H9 (cell line): ENCODE results near the gene MBNL1. TPM values are rescaled to one million over a fixed set of nuclear protein-coding genes. Genes with fewer than 3 reads are reported as not detected.
A peak's percentile ranks its signal among the peaks of the same experiment; 100 is the strongest.

Experiments used
- DNase-seq: peaks from one replicate; pipeline ENCODE4 v3.0.0-alpha.2; 2017
- H2AFZ ChIP-seq: one replicate; pipeline ENCODE4 v1.6.1; 2013; ENCODE audit warnings: mild to moderate bottlenecking, low read length, control low read depth, moderate library complexity
- H2AK5ac ChIP-seq: 2 replicates; pipeline ENCODE4 v1.6.1; 2013; ENCODE audit warnings: low read length, control low read depth, mixed read lengths; ENCODE audit not compliant: insufficient read length
- H2BK120ac ChIP-seq: one replicate; pipeline ENCODE4 v1.6.1; 2013; ENCODE audit warnings: low read depth, mild to moderate bottlenecking, low read length, control low read depth, inconsistent platforms; ENCODE audit not compliant: poor library complexity, severe bottlenecking
- H2BK12ac ChIP-seq: 2 replicates; pipeline ENCODE4 v1.6.1; 2013; ENCODE audit warnings: low read length, control low read depth, mixed read lengths, low read depth; ENCODE audit not compliant: insufficient read length
- H2BK15ac ChIP-seq: 2 replicates; pipeline ENCODE4 v1.6.1; 2013; ENCODE audit warnings: low read depth, low read length, control low read depth
- H2BK20ac ChIP-seq: one replicate; pipeline ENCODE4 v1.6.1; 2013; ENCODE audit warnings: low read depth, mild to moderate bottlenecking, low read length, control low read depth, inconsistent platforms; ENCODE audit not compliant: poor library complexity, severe bottlenecking
- H2BK5ac ChIP-seq: 2 replicates; pipeline ENCODE4 v1.6.1; 2013; ENCODE audit warnings: low read length, control low read depth, mixed read lengths; ENCODE audit not compliant: insufficient read length
- H3K14ac ChIP-seq: 2 replicates; pipeline ENCODE4 v1.6.1; 2013; ENCODE audit warnings: low read length, control low read depth; ENCODE audit not compliant: insufficient read depth
- H3K18ac ChIP-seq: 2 replicates; pipeline ENCODE4 v1.6.1; 2013; ENCODE audit warnings: low read depth, mild to moderate bottlenecking, mixed read lengths, low read length, control low read depth; ENCODE audit not compliant: insufficient read length
- H3K23ac ChIP-seq: 2 replicates; pipeline ENCODE4 v1.6.1; 2013; ENCODE audit warnings: low read length, control low read depth, mixed read lengths, low read depth; ENCODE audit not compliant: insufficient read length
- H3K23me2 ChIP-seq: 2 replicates; pipeline ENCODE4 v1.6.1; 2013; ENCODE audit warnings: low read depth, mild to moderate bottlenecking, mixed read lengths, low read length, control low read depth; ENCODE audit not compliant: insufficient read length, poor library complexity, severe bottlenecking
- H3K27ac ChIP-seq: 2 replicates; pipeline ENCODE4 v1.5.1; 2013; ENCODE audit warnings: low read length, control low read depth, mixed read lengths, low read depth; ENCODE audit not compliant: insufficient read length
- H3K27me3 ChIP-seq: 2 replicates; pipeline ENCODE4 v1.6.1; 2013; ENCODE audit warnings: low read length, control low read depth, inconsistent platforms; ENCODE audit not compliant: insufficient read depth
- H3K4ac ChIP-seq: 2 replicates; pipeline ENCODE4 v1.6.1; 2013; ENCODE audit warnings: low read depth, mild to moderate bottlenecking, control low read depth, inconsistent platforms, low read length, moderate library complexity
- H3K4me1 ChIP-seq: 2 replicates; pipeline ENCODE4 v1.6.1; 2013; ENCODE audit warnings: low read length, control low read depth, inconsistent platforms; ENCODE audit not compliant: insufficient read depth
- H3K4me2 ChIP-seq: 2 replicates; pipeline ENCODE4 v1.6.1; 2013; ENCODE audit warnings: low read length, control low read depth, mixed read lengths; ENCODE audit not compliant: insufficient read length, insufficient read depth
- H3K56ac ChIP-seq: 2 replicates; pipeline ENCODE4 v1.6.1; 2013; ENCODE audit warnings: low read depth, mild to moderate bottlenecking, mixed read lengths, low read length, control low read depth; ENCODE audit not compliant: insufficient read length
- H3K79me1 ChIP-seq: 2 replicates; pipeline ENCODE4 v1.6.1; 2013; ENCODE audit warnings: low read depth, mild to moderate bottlenecking, moderate library complexity, low read length, control low read depth, inconsistent platforms; ENCODE audit not compliant: insufficient read depth, poor library complexity, severe bottlenecking
- H3K79me2 ChIP-seq: 2 replicates; pipeline ENCODE4 v1.6.1; 2013; ENCODE audit warnings: low read length, control low read depth, inconsistent platforms; ENCODE audit not compliant: insufficient read depth
- H3K9ac ChIP-seq: 2 replicates; pipeline ENCODE4 v1.6.1; 2013; ENCODE audit warnings: low read length, control low read depth, mixed read lengths; ENCODE audit not compliant: insufficient read length; ENCODE audit errors: extremely low read depth
- H3K9me3 ChIP-seq: one replicate; pipeline ENCODE4 v1.6.1; 2013; ENCODE audit warnings: low read depth, low read length, inconsistent platforms; ENCODE audit not compliant: control insufficient read depth
- H3T11ph ChIP-seq: one replicate; pipeline ENCODE4 v1.6.1; 2013; ENCODE audit warnings: mild to moderate bottlenecking, low read length, control low read depth, inconsistent platforms
- H4K20me1 ChIP-seq: one replicate; pipeline ENCODE4 v1.6.1; 2013; ENCODE audit not compliant: control insufficient read depth, insufficient read length, insufficient read depth
- H4K5ac ChIP-seq: 2 replicates; pipeline ENCODE4 v1.6.1; 2013; ENCODE audit warnings: low read depth, mild to moderate bottlenecking, mixed read lengths, low read length, control low read depth; ENCODE audit not compliant: insufficient read length
- H4K8ac ChIP-seq: replicated peaks from 2 replicates; pipeline ENCODE4 v1.6.1; 2013; ENCODE audit warnings: low read length, control low read depth, mixed read lengths, low read depth; ENCODE audit not compliant: insufficient read length
- H4K91ac ChIP-seq: 2 replicates; pipeline ENCODE4 v1.6.1; 2013; ENCODE audit warnings: low read depth, mild to moderate bottlenecking, moderate library complexity, mixed read lengths, low read length, control low read depth; ENCODE audit not compliant: insufficient read length
- H3K27ac Mint-ChIP-seq, 3 experiments: 2 replicates in 2 of 3; 3 replicates in 1 of 3; pipeline ENCODE4 v1.8.0; 2020 to 2021; ENCODE audit warnings: mixed read lengths in 3 of 3, mild to moderate bottlenecking in 1 of 3, moderate library complexity in 1 of 3
- H3K27me3 Mint-ChIP-seq: 2 replicates; pipeline ENCODE4 v1.8.0; 2021; ENCODE audit warnings: low read depth, mild to moderate bottlenecking, moderate library complexity, mixed read lengths
- H3K36me3 Mint-ChIP-seq, 3 experiments: 2 replicates in 2 of 3; 3 replicates in 1 of 3; pipeline ENCODE4 v1.8.0; 2020 to 2021; ENCODE audit warnings: low read depth in 3 of 3, mixed read lengths in 3 of 3; ENCODE audit not compliant: insufficient read depth in 1 of 3
- H3K4me1 Mint-ChIP-seq, 2 experiments: 2 replicates each; pipeline ENCODE4 v1.8.0; 2020; ENCODE audit warnings: mixed read lengths in 2 of 2
- H3K4me3 Mint-ChIP-seq, 2 experiments: 2 replicates in 1 of 2; 3 replicates in 1 of 2; pipeline ENCODE4 v1.8.0; 2020 to 2021; ENCODE audit warnings: mild to moderate bottlenecking in 2 of 2, mixed read lengths in 2 of 2, moderate library complexity in 1 of 2
- H3K9me3 Mint-ChIP-seq, 2 experiments: 2 replicates in 1 of 2; 3 replicates in 1 of 2; pipeline ENCODE4 v1.8.0; 2020; ENCODE audit warnings: mild to moderate bottlenecking in 2 of 2, mixed read lengths in 2 of 2, moderate library complexity in 1 of 2
- WGBS: extraction: QIAGEN DNeasy Blood & Tissue Kit; methylation state at CpG from one replicate; pipeline ENCODE4 v1.1.7; 2013; ENCODE audit warnings: missing lambda C conversion rate, low lambda C conversion rate, mixed read lengths; ENCODE audit not compliant: insufficient read length; ENCODE audit errors: extremely low coverage; 5-methylcytosine and 5-hydroxymethylcytosine counted together
- total RNA-seq: library from RNA; stranded (reverse); gene quantifications from 2 replicates; pipeline ENCODE4 v1.2.1, GENCODE V29; 2021
- TF ChIP-seq, protein P1 (sequence below): fragments of 200-600 bp; sonication (generic); conservative IDR thresholded peaks from 3 replicates; pipeline ENCODE4 v1.8.0; 2021; ENCODE audit warnings: antibody characterized with exemption, mild to moderate bottlenecking

Gene MBNL1
- total RNA-seq, 1 experiment from 2014 or later: 14.9 TPM

DNA sequence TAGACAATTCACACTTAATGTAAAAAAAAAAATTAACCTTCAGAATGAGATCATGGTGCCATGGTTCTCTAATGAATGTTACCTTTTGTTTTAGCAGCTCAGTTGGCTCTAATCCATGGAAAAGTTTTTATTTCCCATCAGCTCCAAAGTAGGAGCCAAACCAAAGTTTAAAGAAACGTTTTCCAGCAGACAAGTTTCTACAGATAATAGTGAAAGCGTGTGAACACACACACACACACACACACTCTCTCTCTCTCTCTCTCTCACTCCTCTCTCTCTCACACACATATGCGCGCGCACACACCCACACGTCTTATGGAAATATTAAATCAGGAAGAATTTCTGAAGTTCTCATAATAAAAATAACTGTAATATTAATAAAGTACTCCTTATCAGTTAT is 46.9 kb downstream of the MBNL1 start:
- Histone ChIP-seq H4K20me1 (no peaks in the 10 kb centered on the region), H4K8ac (no peak overlapping the region), H2AK5ac (no peak overlapping the region), H3K18ac (no peak overlapping the region), H3K9me3 (no peaks in the 10 kb centered on the region), H3K23ac (no peak overlapping the region), H3K79me1 (no peaks in the 10 kb centered on the region), H2AFZ (no peak overlapping the region), H3K79me2 (no peaks in the 10 kb centered on the region; the same call in 1 of the 2 replicates), H3K56ac (no peak overlapping the region), H3K4me2 (no peak overlapping the region), H3K27me3 (no peaks in the 10 kb centered on the region), H3K4me1 (no peaks in the 10 kb centered on the region), H4K5ac (no peak overlapping the region), H3K9ac (no peak overlapping the region), H3K14ac (no peak overlapping the region), H2BK15ac (no peak overlapping the region), H3K27ac (no peak overlapping the region), H2BK5ac (no peak overlapping the region), H3K4ac (no peak overlapping the region), H2BK120ac (no peak overlapping the region), H2BK12ac (no peak overlapping the region), H3T11ph (no peak overlapping the region), H3K23me2 (no peaks in the 10 kb centered on the region), H2BK20ac (no peak overlapping the region), H4K91ac (no peak overlapping the region)
- Mint-ChIP-seq H3K27me3 (no peaks in the 10 kb centered on the region), H3K9me3 (no peaks in the 10 kb centered on the region), H3K36me3 (peaks cover 0 to 2% (median 0%) of the 10 kb centered on the region in 3 experiments; a peak in 1 of 7 replicates), H3K4me3 (no peak overlapping the region), H3K4me1 (peaks cover 12 to 15% of the 10 kb centered on the region in 2 experiments), H3K27ac (0 out of 7 replicates have a peak overlapping the region, but pooled peaks of 1 of the 3 experiments have one; percentile 56)
- no peak for DNase-seq
- no CpG with 5 or more reads among the region's 6 CpGs for WGBS
- TF ChIP-seq, protein P1, sequence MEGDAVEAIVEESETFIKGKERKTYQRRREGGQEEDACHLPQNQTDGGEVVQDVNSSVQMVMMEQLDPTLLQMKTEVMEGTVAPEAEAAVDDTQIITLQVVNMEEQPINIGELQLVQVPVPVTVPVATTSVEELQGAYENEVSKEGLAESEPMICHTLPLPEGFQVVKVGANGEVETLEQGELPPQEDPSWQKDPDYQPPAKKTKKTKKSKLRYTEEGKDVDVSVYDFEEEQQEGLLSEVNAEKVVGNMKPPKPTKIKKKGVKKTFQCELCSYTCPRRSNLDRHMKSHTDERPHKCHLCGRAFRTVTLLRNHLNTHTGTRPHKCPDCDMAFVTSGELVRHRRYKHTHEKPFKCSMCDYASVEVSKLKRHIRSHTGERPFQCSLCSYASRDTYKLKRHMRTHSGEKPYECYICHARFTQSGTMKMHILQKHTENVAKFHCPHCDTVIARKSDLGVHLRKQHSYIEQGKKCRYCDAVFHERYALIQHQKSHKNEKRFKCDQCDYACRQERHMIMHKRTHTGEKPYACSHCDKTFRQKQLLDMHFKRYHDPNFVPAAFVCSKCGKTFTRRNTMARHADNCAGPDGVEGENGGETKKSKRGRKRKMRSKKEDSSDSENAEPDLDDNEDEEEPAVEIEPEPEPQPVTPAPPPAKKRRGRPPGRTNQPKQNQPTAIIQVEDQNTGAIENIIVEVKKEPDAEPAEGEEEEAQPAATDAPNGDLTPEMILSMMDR: no peak
